Measurements from ENCODE around the gene HIGD2A. TPM values are rescaled to one million over a fixed set of nuclear protein-coding genes. Genes with fewer than 3 reads are reported as not detected.

Gene HIGD2A
- polyA plus RNA-seq (61.8 and 81.3 TPM in 2 replicates), polyA minus RNA-seq (36.0 and 41.3 TPM in 2 replicates)

GRCh38 chr5:176388444-176389134, at the start of gene HIGD2A, which contains the start of gene NOP16:
Gene HIGD2A (plus strand): TSS chr5:176388751. CDS start chr5:176388820, 69 bp downstream.
Gene NOP16 (minus strand): TSS chr5:176388598. CDS start chr5:176388539, 59 bp downstream.
- Histone ChIP-seq H3K9me3 (ENCODE audit: low read length) (no peaks in the 10 kb centered on the region), H3K9me2 (ENCODE audit: insufficient read depth, low read length) (no peaks in the 10 kb centered on the region), H3K27me3 (ENCODE audit: insufficient read depth, low read depth, low read length) (no peaks in the 10 kb centered on the region), H3F3A (ENCODE audit: insufficient read depth, low read length, poor library complexity, severe bottlenecking) (no peaks in the 10 kb centered on the region), H3K27ac (ENCODE audit: low read length) (peak within 1 kb of the TSS; percentile 90), H3K4me2 (ENCODE audit: low read length) (peak within 1 kb of the TSS; percentile 98), H4K20me1 (ENCODE audit: insufficient read depth) (no peaks in the 10 kb centered on the region), H3K79me2 (replicated peaks; ENCODE audit: insufficient read depth, low read length) (peaks cover 10% of the 10 kb centered on the region), H3K9ac (ENCODE audit: low read length) (peak within 1 kb of the TSS; percentile 85), H2AFZ (ENCODE audit: low read depth, low read length) (peak within 1 kb of the TSS; percentile 43), H3K4me3 (ENCODE audit: low read length) (peak within 1 kb of the TSS; percentile 81), H3K36me3 (ENCODE audit: insufficient read depth, low read length) (no peaks in the 10 kb centered on the region)
- peak; percentile 69 for TF ChIP-seq EP300 (conservative IDR thresholded peaks at IDR 0.05; ENCODE audit: poor library complexity, severe bottlenecking)
- TF ChIP-seq MXI1 (conservative IDR thresholded peaks at IDR 0.05; ENCODE audit: poor library complexity, severe bottlenecking), result peak; percentile 100
- no peak for TF ChIP-seq RAD21 (conservative IDR thresholded peaks at IDR 0.05)
- no peak for TF ChIP-seq REST (IDR thresholded peaks at IDR 0.05; ENCODE audit: borderline replicate concordance)
- TF ChIP-seq CTCF (IDR thresholded peaks at IDR 0.05; ENCODE audit: poor library complexity, severe bottlenecking), result peak; percentile 23
- no peak for TF ChIP-seq TAF1 (IDR thresholded peaks at IDR 0.05; ENCODE audit: low read depth)
- peak; percentile 43 for TF ChIP-seq SMC3 (conservative IDR thresholded peaks at IDR 0.05; ENCODE audit: poor library complexity)
- TF ChIP-seq POLR2AphosphoS5 (IDR thresholded peaks at IDR 0.05), result peak; percentile 21
- TF ChIP-seq EZH2 (IDR thresholded peaks at IDR 0.05; ENCODE audit: borderline replicate concordance, insufficient read depth, low read length, poor library complexity, severe bottlenecking), result no peak

- H3K9me3 ChIP-seq (ENCODE audit: low read length), result no peaks in the 10 kb centered on the region
- H2AFZ ChIP-seq (ENCODE audit: low read depth, low read length), result no peak overlapping the region
- no peaks in the 10 kb centered on the region for H4K20me1 ChIP-seq (ENCODE audit: insufficient read depth)
- no peak overlapping the region for H3K4me2 ChIP-seq (ENCODE audit: low read length)
- no peak overlapping the region for H3K4me3 ChIP-seq (ENCODE audit: low read length)
- H3K27ac ChIP-seq (ENCODE audit: low read length), result no peak overlapping the region
- H3K79me2 ChIP-seq (replicated peaks; ENCODE audit: insufficient read depth, low read length), result no peaks in the 10 kb centered on the region
- H3K9me2 ChIP-seq (ENCODE audit: insufficient read depth, low read length), result no peaks in the 10 kb centered on the region
- H3K9ac ChIP-seq (ENCODE audit: low read length), result no peak overlapping the region
- no peaks in the 10 kb centered on the region for H3F3A ChIP-seq (ENCODE audit: insufficient read depth, low read length, poor library complexity, severe bottlenecking)
- peaks cover 8% of the 10 kb centered on the region for H3K36me3 ChIP-seq (ENCODE audit: insufficient read depth, low read length)
- no peak for TF ChIP-seq CTCF (IDR thresholded peaks at IDR 0.05; ENCODE audit: poor library complexity, severe bottlenecking)
- no peak for TF ChIP-seq EZH2 (IDR thresholded peaks at IDR 0.05; ENCODE audit: borderline replicate concordance, insufficient read depth, low read length, poor library complexity, severe bottlenecking)
- no peak for TF ChIP-seq TAF1 (IDR thresholded peaks at IDR 0.05; ENCODE audit: low read depth)
- TF ChIP-seq EP300 (conservative IDR thresholded peaks at IDR 0.05; ENCODE audit: poor library complexity, severe bottlenecking), result no peak
- TF ChIP-seq REST (IDR thresholded peaks at IDR 0.05; ENCODE audit: borderline replicate concordance), result no peak
- TF ChIP-seq POLR2AphosphoS5 (IDR thresholded peaks at IDR 0.05), result no peak
- TF ChIP-seq SMC3 (conservative IDR thresholded peaks at IDR 0.05; ENCODE audit: poor library complexity), result no peak
- no peak for TF ChIP-seq RAD21 (conservative IDR thresholded peaks at IDR 0.05)
- TF ChIP-seq MXI1 (conservative IDR thresholded peaks at IDR 0.05; ENCODE audit: poor library complexity, severe bottlenecking), result no peak
- no peaks in the 10 kb centered on the region for H3K27me3 ChIP-seq (ENCODE audit: insufficient read depth, low read depth, low read length)
These were observed 49.2 kb upstream of the HIGD2A start for GRCh38 chr5:176339304-176339703.

Data from neural cell (in vitro differentiated cells).